Measurements from ENCODE around the gene NRCAM.

DNA sequence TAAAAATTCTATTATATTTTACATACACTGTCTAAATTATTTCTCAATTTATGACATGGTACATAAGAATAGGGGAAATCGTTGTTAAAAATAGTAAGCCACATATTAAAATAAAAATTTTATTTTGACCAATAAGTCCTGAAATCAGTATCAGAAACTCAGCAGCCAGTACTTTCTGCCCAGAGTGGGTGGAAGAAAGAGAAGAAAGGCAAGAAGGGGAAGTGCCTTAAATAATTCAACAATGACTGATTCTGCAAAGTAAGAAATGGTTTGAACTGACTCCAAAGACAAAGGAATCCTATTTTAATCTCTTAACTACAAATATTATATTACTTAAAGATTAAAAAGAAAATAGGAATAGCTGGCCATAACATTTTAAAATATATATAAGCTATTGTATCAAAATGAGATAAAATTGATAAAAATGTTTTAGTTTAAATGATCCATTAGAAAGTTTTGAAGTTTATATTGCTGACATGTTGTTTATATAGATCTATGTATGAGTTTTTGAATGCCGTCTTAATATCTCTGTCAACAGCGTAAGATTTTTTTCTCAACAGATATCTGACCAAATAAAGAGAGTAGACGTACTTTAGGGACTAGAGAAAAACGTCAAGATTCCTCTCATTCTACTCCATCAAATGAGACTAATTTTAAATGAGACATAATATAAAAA lies 30.2 kb upstream of the NRCAM start:
- TF ChIP-seq EZH2 (IDR thresholded peaks at IDR 0.05; ENCODE audit: borderline replicate concordance, insufficient read depth, low read depth, low read length, poor library complexity, severe bottlenecking): no peak
- TF ChIP-seq, protein P1, sequence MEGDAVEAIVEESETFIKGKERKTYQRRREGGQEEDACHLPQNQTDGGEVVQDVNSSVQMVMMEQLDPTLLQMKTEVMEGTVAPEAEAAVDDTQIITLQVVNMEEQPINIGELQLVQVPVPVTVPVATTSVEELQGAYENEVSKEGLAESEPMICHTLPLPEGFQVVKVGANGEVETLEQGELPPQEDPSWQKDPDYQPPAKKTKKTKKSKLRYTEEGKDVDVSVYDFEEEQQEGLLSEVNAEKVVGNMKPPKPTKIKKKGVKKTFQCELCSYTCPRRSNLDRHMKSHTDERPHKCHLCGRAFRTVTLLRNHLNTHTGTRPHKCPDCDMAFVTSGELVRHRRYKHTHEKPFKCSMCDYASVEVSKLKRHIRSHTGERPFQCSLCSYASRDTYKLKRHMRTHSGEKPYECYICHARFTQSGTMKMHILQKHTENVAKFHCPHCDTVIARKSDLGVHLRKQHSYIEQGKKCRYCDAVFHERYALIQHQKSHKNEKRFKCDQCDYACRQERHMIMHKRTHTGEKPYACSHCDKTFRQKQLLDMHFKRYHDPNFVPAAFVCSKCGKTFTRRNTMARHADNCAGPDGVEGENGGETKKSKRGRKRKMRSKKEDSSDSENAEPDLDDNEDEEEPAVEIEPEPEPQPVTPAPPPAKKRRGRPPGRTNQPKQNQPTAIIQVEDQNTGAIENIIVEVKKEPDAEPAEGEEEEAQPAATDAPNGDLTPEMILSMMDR (IDR thresholded peaks at IDR 0.05): no peak

Data from B cell (primary cell).